ENCODE data around the gene G6PC2.

- TF ChIP-seq REST (IDR thresholded peaks at IDR 0.05) (no peak), SP1 (IDR thresholded peaks at IDR 0.05) (no peak), HNF4A (conservative IDR thresholded peaks at IDR 0.05) (no peak), CTCF (IDR thresholded peaks at IDR 0.05; ENCODE audit: low read depth, low read length, missing input control) (no peak), JUND (IDR thresholded peaks at IDR 0.05) (no peak), MAX (IDR thresholded peaks at IDR 0.05) (no peak), EGR1 (IDR thresholded peaks at IDR 0.05; ENCODE audit: low read depth in 2 of 2) (no peak), RXRA (IDR thresholded peaks at IDR 0.05) (no peak), GABPA (IDR thresholded peaks at IDR 0.05 in 1 of 2, conservative IDR thresholded peaks at IDR 0.05 in 1 of 2) (no peak), ZBTB33 (IDR thresholded peaks at IDR 0.05) (no peak), FOXA2 (IDR thresholded peaks at IDR 0.05) (no peak), RAD21 (IDR thresholded peaks at IDR 0.05) (no peak), YY1 (IDR thresholded peaks at IDR 0.05) (no peak)
Measured at GRCh38 chr2:168910330-168910729, 9.2 kb downstream of the G6PC2 start.

Measured in liver (tissue), 3 donors.